Astrocyte of the spinal cord (primary cell): ENCODE measurements around the gene FAM149A.

ENCODE experiments used
- DNase-seq: peaks from one replicate; pipeline ENCODE4 v3.0.0; 2011; ENCODE audit warnings: low read depth, low spot score
- H3K4me3 ChIP-seq: 2 replicates; pipeline ENCODE4 v1.5.1; 2011; ENCODE audit warnings: low read depth, mild to moderate bottlenecking, low read length, moderate library complexity
- in situ Hi-C: cut with HindIII; loops from 2 replicates; pipeline ENCODE4 v1.10.0; 2017; ENCODE audit warnings: low sequenced_read_pairs
- TF ChIP-seq, protein P1 (sequence below): IDR thresholded peaks from 2 replicates; pipeline ENCODE4 v1.5.1; 2012; ENCODE audit warnings: low read depth, mild to moderate bottlenecking, low read length, inconsistent platforms

Gene FAM149A

DNA sequence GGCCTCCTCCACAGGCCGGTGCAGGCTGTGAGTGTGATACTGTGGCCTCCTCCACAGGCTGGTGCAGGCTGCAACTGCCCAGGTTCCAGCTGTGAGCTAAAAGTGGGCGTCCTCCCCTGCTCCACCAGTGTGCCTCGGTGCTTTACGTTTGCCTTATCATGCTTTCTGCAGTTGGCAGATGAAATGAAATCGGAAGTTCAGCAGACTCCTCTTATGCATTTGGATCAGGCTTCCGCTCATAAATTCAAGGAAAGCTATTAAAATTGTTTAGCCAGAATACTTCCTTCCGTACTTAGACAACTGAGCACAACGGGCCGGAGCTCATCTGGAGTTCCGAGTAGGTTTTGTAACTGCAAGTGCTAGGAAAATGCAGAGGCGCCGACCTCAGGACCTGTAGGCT is 98.9 kb downstream of the FAM149A start:
- no peak overlapping the region for H3K4me3 ChIP-seq
- in situ Hi-C loops = no loop called here
- DNase-seq = no peak
- TF ChIP-seq, protein P1, sequence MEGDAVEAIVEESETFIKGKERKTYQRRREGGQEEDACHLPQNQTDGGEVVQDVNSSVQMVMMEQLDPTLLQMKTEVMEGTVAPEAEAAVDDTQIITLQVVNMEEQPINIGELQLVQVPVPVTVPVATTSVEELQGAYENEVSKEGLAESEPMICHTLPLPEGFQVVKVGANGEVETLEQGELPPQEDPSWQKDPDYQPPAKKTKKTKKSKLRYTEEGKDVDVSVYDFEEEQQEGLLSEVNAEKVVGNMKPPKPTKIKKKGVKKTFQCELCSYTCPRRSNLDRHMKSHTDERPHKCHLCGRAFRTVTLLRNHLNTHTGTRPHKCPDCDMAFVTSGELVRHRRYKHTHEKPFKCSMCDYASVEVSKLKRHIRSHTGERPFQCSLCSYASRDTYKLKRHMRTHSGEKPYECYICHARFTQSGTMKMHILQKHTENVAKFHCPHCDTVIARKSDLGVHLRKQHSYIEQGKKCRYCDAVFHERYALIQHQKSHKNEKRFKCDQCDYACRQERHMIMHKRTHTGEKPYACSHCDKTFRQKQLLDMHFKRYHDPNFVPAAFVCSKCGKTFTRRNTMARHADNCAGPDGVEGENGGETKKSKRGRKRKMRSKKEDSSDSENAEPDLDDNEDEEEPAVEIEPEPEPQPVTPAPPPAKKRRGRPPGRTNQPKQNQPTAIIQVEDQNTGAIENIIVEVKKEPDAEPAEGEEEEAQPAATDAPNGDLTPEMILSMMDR = no peak

DNA sequence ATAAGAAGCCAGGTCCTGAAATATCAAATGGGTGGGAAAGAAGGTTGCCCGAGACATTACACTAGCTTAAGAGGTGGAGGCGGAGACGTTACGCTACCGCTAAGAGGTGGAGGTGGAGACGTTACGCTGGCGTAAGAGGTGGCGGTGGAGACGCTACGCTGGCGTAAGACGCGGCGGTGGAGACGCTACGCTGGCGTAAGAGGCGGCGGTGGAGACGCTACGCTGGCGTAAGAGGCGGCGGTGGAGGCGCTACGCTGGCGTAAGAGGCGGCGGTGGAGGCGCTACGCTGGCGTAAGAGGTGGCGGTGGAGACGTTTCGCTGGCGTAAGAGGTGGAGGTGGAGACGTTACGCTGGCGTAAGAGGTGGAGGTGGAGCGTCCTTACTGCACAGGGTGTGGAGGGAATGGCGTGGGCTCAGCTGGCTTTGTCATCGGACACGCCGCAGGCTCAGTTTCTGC is 99.6 kb downstream of the FAM149A start:
- TF ChIP-seq, protein P1 = no peak
- DNase-seq = no peak
- H3K4me3 ChIP-seq = no peak overlapping the region
- in situ Hi-C loops = no loop called here

DNA sequence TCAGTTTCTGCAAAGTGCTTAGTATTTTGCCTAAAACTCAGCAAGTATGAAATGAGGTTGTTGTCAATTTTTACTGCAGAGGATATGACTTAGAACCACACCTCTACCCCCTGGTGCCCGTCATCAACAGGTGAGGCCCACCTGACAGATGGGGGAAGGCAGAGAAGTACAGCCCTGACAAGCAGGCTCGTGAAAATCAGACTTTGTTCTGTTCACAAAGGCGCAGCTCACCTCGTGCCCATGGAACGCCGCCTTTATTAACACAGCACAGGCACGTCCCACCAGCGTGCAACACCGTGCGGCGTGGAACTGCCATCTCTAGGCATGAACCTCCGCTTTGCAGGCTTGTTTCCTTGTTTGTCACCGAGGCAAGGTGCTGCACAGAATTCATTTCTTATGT is 100.2 kb downstream of the FAM149A start:
- TF ChIP-seq, protein P1 = no peak
- in situ Hi-C loops = no loop called here

DNA sequence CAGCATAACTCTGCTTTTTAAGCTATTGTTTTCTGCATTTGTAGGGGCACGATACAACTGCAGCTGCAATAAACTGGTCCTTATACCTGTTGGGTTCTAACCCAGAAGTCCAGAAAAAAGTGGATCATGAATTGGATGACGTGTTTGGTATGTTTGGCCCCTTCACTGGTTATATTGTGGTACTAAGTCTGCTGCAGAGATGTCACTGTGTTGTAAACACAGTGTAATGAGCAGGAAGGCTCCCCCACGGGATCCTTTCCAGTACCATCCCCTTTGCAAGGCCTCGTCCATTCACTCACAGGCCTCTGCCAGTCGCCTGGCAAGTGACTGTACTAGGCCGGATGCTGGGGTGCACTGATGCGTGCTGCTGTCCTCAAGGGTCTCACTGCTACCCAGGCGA is 100.7 kb downstream of the FAM149A start:
- DNase-seq = no peak
- H3K4me3 ChIP-seq = no peak overlapping the region
- TF ChIP-seq, protein P1 = no peak
- in situ Hi-C loops = no loop called here

More for the DNA sequence above, 100.2 kb downstream of the FAM149A start:
- no peak for DNase-seq
- H3K4me3 ChIP-seq = no peak overlapping the region

DNA sequence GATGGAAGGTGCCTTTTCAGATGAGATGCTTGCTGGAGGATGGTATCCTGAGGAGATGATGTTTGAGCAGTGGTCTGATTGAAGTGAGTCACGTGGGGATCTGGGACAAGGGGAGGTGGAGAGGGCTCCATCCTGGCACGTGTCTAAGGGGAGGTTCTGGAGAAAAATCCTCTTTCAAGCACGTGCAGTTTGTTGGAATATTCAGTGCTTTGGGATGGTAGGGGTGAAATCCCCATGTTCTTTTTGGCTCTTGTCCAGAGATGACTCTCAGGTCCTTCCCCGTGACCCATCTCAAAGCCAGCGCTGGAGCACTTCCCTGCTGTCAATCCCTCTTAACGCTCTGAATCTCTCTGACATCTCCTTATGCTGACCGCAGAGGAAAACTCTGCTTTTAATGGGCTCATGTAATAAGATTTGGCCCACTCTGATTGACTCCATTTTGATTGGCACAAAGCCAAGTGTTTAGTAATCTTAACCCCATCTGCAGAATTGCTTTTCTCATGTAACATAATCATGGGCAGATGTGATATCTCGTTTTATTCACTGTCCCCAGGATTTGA is 112.0 kb downstream of the FAM149A start:
- TF ChIP-seq, protein P1 = no peak
- H3K4me3 ChIP-seq = no peak overlapping the region
- in situ Hi-C loops = no loop called here
- DNase-seq = no peak

DNA sequence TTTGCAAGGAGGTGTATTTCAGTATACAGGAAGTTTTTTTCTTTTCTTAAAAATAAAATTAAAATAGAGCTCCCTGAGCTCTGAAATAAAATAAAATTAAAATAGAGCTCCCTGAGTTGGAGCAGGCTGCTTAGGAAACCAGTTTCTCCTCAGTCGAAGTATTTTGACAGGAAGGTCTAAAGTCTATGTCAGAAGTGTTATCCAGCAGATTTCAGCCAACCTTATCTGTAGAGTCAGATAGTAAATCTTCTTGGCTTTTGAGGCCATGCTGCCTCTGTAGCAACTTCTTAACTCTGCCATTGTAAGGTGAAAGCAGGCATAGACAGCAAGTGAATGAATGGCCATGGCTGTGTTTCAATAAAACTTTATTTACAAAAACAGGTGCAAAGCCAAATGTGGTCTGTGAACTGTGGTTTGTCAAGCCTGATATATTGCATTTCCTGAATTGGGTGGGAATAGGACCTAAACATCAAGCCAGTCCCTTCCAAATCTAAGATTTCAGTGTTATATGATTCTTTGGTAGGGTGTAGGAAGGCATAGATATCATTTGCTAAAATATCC is 113.3 kb downstream of the FAM149A start:
- TF ChIP-seq, protein P1 = no peak
- in situ Hi-C loops = no loop called here
- no peak overlapping the region for H3K4me3 ChIP-seq
- no peak for DNase-seq
